Left ventricle myocardium inferior (tissue), 1 donor: ENCODE data around the gene PEX14. TPM values are rescaled to one million over a fixed set of nuclear protein-coding genes. Genes with fewer than 3 reads are reported as not detected.

Experiments used
- DNase-seq: peaks from one replicate; pipeline ENCODE4 v3.0.0-alpha.2; 2020
- H3K27ac ChIP-seq: fragments of 200-600 bp; replicated peaks from 2 replicates; pipeline ENCODE4 v1.8.0; 2021
- H3K27me3 ChIP-seq: fragments of 200-600 bp; 2 replicates; pipeline ENCODE4 v1.8.0; 2021; ENCODE audit warnings: low read depth
- H3K36me3 ChIP-seq: fragments of 200-600 bp; 2 replicates; pipeline ENCODE4 v1.8.0; 2021
- H3K4me1 ChIP-seq: fragments of 200-600 bp; 2 replicates; pipeline ENCODE4 v1.8.0; 2021
- H3K4me3 ChIP-seq: fragments of 200-600 bp; 2 replicates; pipeline ENCODE4 v1.8.0; 2021; ENCODE audit warnings: mild to moderate bottlenecking, moderate library complexity
- H3K9me3 ChIP-seq: fragments of 200-600 bp; replicated peaks from 2 replicates; pipeline ENCODE4 v1.8.0; 2021
- intact Hi-C: fragments of 100-400 bp; cut with micrococcal nuclease; formaldehyde crosslinking; loops from one replicate; pipeline ENCODE4 v1.11.0; 2022
- total RNA-seq: library from RNA; stranded (reverse); fragmentation: NEBNext Ultra II Directional; extraction: Animal tissue kit (Norgen Biotek cat#: 25700); gene quantifications from one replicate; pipeline ENCODE4 v1.2.1, GENCODE V29; 2021
- TF ChIP-seq, protein P1 (sequence below): fragments of 200-600 bp; IDR thresholded peaks from 2 replicates; pipeline ENCODE4 v1.8.0; 2021; ENCODE audit warnings: antibody characterized with exemption, mild to moderate bottlenecking, borderline replicate concordance
- donor health status: DM: no; HTN: yes; CAD: no; lungs with severe emphysema.

Gene PEX14
- total RNA-seq, 1 donor from 2014 or later = 20.8 TPM

- no peak for DNase-seq
- no peak overlapping the region for H3K27ac ChIP-seq
- no peaks in the 10 kb centered on the region for H3K36me3 ChIP-seq
- no peaks in the 10 kb centered on the region for H3K27me3 ChIP-seq
- H3K4me1 ChIP-seq = peaks cover 8% of the 10 kb centered on the region
- intact Hi-C loops = no loop called here
- H3K9me3 ChIP-seq = peaks cover 16% of the 10 kb centered on the region
- no peak overlapping the region for H3K4me3 ChIP-seq
- TF ChIP-seq, protein P1, sequence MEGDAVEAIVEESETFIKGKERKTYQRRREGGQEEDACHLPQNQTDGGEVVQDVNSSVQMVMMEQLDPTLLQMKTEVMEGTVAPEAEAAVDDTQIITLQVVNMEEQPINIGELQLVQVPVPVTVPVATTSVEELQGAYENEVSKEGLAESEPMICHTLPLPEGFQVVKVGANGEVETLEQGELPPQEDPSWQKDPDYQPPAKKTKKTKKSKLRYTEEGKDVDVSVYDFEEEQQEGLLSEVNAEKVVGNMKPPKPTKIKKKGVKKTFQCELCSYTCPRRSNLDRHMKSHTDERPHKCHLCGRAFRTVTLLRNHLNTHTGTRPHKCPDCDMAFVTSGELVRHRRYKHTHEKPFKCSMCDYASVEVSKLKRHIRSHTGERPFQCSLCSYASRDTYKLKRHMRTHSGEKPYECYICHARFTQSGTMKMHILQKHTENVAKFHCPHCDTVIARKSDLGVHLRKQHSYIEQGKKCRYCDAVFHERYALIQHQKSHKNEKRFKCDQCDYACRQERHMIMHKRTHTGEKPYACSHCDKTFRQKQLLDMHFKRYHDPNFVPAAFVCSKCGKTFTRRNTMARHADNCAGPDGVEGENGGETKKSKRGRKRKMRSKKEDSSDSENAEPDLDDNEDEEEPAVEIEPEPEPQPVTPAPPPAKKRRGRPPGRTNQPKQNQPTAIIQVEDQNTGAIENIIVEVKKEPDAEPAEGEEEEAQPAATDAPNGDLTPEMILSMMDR = no peak
Measured at GRCh38 chr1:10564063-10564462, 89.3 kb downstream of the PEX14 start.

DNA sequence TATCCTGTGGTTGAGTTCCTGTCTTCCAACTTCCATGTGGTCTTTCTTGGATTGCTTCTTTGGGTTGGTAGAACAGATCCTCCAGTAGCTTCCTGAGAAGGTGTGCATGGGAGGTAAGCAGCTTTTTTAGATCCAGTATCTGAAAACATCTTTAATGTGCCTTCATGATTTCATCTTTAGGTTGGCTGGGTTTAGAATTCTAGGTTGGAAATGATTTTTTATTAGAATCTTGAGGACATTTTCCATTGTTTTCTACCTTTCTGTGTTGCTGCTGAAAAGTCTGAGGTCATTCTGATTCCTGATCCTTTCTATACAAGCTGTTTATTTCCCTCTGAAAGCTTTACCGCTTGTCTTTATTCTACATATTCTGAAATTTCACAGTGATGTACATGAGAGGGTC is 94.8 kb downstream of the PEX14 start:
- no peak overlapping the region for H3K4me3 ChIP-seq
- H3K36me3 ChIP-seq = no peaks in the 10 kb centered on the region
- no peaks in the 10 kb centered on the region for H3K27me3 ChIP-seq
- intact Hi-C loops = no loop called here
- TF ChIP-seq, protein P1 = no peak
- H3K4me1 ChIP-seq = peaks cover 8% of the 10 kb centered on the region
- peaks cover 16% of the 10 kb centered on the region for H3K9me3 ChIP-seq
- no peak overlapping the region for H3K27ac ChIP-seq
- DNase-seq = no peak

DNA sequence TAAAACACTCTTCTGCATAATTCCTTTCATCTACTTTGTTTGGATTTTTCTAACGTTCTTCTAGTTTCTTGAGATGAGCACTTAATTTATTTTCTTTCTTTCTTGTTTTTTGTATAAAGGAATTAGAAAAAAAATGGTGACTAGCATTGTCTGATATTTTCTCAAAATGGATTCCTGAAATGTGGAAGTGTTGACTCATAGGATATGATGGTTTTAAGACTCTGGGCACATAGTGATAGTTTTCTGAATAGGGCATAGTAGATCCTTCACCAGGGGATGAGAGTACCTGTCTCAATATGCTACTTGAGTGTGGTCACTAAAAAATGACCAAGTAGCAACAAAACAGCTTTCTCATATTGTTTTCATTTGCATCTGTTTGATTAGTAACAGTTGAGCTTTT is 100.9 kb downstream of the PEX14 start:
- no peak overlapping the region for H3K4me3 ChIP-seq
- H3K4me1 ChIP-seq = no peaks in the 10 kb centered on the region
- no peaks in the 10 kb centered on the region for H3K36me3 ChIP-seq
- no peak for DNase-seq
- H3K27ac ChIP-seq = no peak overlapping the region
- intact Hi-C loops = no loop called here
- H3K9me3 ChIP-seq = no peaks in the 10 kb centered on the region
- no peaks in the 10 kb centered on the region for H3K27me3 ChIP-seq
- TF ChIP-seq, protein P1 = no peak

GRCh38 chr1:10578070-10578469 is 103.3 kb downstream of the PEX14 start:
- no peak for DNase-seq
- Histone ChIP-seq H3K9me3 (no peaks in the 10 kb centered on the region), H3K27ac (no peak overlapping the region), H3K4me3 (no peak overlapping the region), H3K4me1 (no peaks in the 10 kb centered on the region), H3K36me3 (no peaks in the 10 kb centered on the region), H3K27me3 (no peaks in the 10 kb centered on the region)
- TF ChIP-seq, protein P1 = no peak
- intact Hi-C loops = no loop called here

DNA sequence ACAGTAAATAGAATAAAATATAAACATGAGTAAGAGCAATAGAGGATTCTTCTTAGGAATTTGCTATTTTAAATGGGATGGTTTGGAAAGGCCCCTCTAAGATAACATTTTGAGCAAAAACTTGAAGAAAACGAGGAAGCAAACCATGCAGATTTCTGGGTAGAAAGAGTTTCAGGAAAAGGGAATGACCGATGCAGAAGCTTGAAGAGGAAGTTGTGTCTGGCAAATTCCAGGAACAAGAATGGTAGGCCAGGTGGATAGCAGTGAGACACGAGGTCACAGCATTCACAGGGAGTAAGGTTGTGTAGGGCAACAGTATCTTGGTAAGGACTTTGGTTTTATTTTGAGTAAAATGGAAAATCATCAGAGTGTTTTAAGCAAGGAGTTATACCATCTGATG is 108.9 kb downstream of the PEX14 start:
- H3K27me3 ChIP-seq = no peaks in the 10 kb centered on the region
- no peaks in the 10 kb centered on the region for H3K4me1 ChIP-seq
- intact Hi-C loops = no loop called here
- DNase-seq = no peak
- H3K36me3 ChIP-seq = no peaks in the 10 kb centered on the region
- H3K4me3 ChIP-seq = no peak overlapping the region
- peaks cover 8% of the 10 kb centered on the region for H3K9me3 ChIP-seq
- TF ChIP-seq, protein P1 = no peak
- H3K27ac ChIP-seq = no peak overlapping the region

GRCh38 chr1:10585242-10585641 is 110.5 kb downstream of the PEX14 start:
- Histone ChIP-seq H3K36me3 (no peaks in the 10 kb centered on the region), H3K27ac (no peak overlapping the region), H3K4me1 (no peaks in the 10 kb centered on the region), H3K27me3 (no peaks in the 10 kb centered on the region), H3K4me3 (no peak overlapping the region), H3K9me3 (peaks cover 8% of the 10 kb centered on the region)
- DNase-seq = no peak
- TF ChIP-seq, protein P1 = no peak
- intact Hi-C loops = no loop called here
